Nephron progenitor cell (in vitro differentiated cells): ENCODE results near the gene TLE1.
A peak's percentile ranks its signal among the peaks of the same experiment; 100 is the strongest.

Experiments used
- DNase-seq: peaks from one replicate; pipeline ENCODE4 v3.0.0; 2021
- H3K27ac Mint-ChIP-seq: 2 replicates; pipeline ENCODE4 v1.8.0; 2021; ENCODE audit warnings: mild to moderate bottlenecking, moderate library complexity, mixed read lengths
- H3K27me3 Mint-ChIP-seq: 2 replicates; pipeline ENCODE4 v1.8.0; 2021; ENCODE audit warnings: mild to moderate bottlenecking, low read depth, mixed read lengths; ENCODE audit not compliant: poor library complexity
- H3K36me3 Mint-ChIP-seq: 2 replicates; pipeline ENCODE4 v1.8.0; 2021; ENCODE audit warnings: low read depth, mixed read lengths
- H3K4me1 Mint-ChIP-seq: 2 replicates; pipeline ENCODE4 v1.8.0; 2021; ENCODE audit warnings: mixed read lengths
- H3K4me3 Mint-ChIP-seq: 2 replicates; pipeline ENCODE4 v1.8.0; 2021; ENCODE audit warnings: mild to moderate bottlenecking, moderate library complexity, mixed read lengths
- H3K9me3 Mint-ChIP-seq: 2 replicates; pipeline ENCODE4 v1.8.0; 2021; ENCODE audit warnings: mild to moderate bottlenecking, moderate library complexity, mixed read lengths
- CTCF ChIP-seq: fragments of 200-600 bp; sonication (generic); IDR thresholded peaks from 2 replicates; pipeline ENCODE4 v1.5.0; 2021; ENCODE audit warnings: antibody characterized with exemption

The TLE1 gene

GRCh38 chr9:81619353-81620001 lies 69.9 kb downstream of the TLE1 start:
- no peak for DNase-seq
- H3K9me3 Mint-ChIP-seq = no peaks in the 10 kb centered on the region
- no peak overlapping the region for H3K4me3 Mint-ChIP-seq
- peaks cover 2% of the 10 kb centered on the region for H3K27me3 Mint-ChIP-seq
- peaks cover 49% of the 10 kb centered on the region for H3K4me1 Mint-ChIP-seq
- peaks cover 65% of the 10 kb centered on the region for H3K36me3 Mint-ChIP-seq
- H3K27ac Mint-ChIP-seq = no peak overlapping the region
- TF ChIP-seq CTCF = no peak

- no peak overlapping the region for H3K27ac Mint-ChIP-seq
- peaks cover 3% of the 10 kb centered on the region for H3K27me3 Mint-ChIP-seq
- peaks cover 50% of the 10 kb centered on the region for H3K4me1 Mint-ChIP-seq
- peaks cover 71% of the 10 kb centered on the region for H3K36me3 Mint-ChIP-seq
- H3K9me3 Mint-ChIP-seq = no peaks in the 10 kb centered on the region
- TF ChIP-seq CTCF = no peak
- no peak for DNase-seq
- no peak overlapping the region for H3K4me3 Mint-ChIP-seq
These were observed 70.4 kb downstream of the TLE1 start for GRCh38 chr9:81618923-81619322.

GRCh38 chr9:81616141-81616540 lies 73.2 kb downstream of the TLE1 start:
- H3K4me1 Mint-ChIP-seq = peaks cover 43% of the 10 kb centered on the region
- no peak overlapping the region for H3K27ac Mint-ChIP-seq
- H3K4me3 Mint-ChIP-seq = no peak overlapping the region
- no peak for DNase-seq
- H3K27me3 Mint-ChIP-seq = peaks cover 3% of the 10 kb centered on the region
- H3K9me3 Mint-ChIP-seq = no peaks in the 10 kb centered on the region
- TF ChIP-seq CTCF = no peak
- H3K36me3 Mint-ChIP-seq = peaks cover 95% of the 10 kb centered on the region

- Mint-ChIP-seq H3K9me3 (no peaks in the 10 kb centered on the region), H3K27ac (peak overlapping the region; percentile 84), H3K4me1 (peaks cover 45% of the 10 kb centered on the region), H3K4me3 (no peak overlapping the region), H3K27me3 (peaks cover 3% of the 10 kb centered on the region), H3K36me3 (peaks cover 95% of the 10 kb centered on the region)
- TF ChIP-seq CTCF = no peak
- DNase-seq = no peak
These were observed 75.0 kb downstream of the TLE1 start for GRCh38 chr9:81614335-81614734.

GRCh38 chr9:81613002-81613812 lies 76.1 kb downstream of the TLE1 start:
- DNase-seq = no peak
- Mint-ChIP-seq H3K4me3 (no peak overlapping the region), H3K27ac (peak overlapping the region; percentile 58), H3K4me1 (peaks cover 46% of the 10 kb centered on the region), H3K27me3 (peaks cover 3% of the 10 kb centered on the region), H3K9me3 (no peaks in the 10 kb centered on the region), H3K36me3 (peaks cover 95% of the 10 kb centered on the region)
- TF ChIP-seq CTCF = no peak
